ENCODE data around the gene HLA-DRA. TPM values are rescaled to one million over a fixed set of nuclear protein-coding genes. Genes with fewer than 3 reads are reported as not detected.

HLA-DRA gene
- total RNA-seq, 1 donor from 2014 or later, result 2.3 TPM

DNA sequence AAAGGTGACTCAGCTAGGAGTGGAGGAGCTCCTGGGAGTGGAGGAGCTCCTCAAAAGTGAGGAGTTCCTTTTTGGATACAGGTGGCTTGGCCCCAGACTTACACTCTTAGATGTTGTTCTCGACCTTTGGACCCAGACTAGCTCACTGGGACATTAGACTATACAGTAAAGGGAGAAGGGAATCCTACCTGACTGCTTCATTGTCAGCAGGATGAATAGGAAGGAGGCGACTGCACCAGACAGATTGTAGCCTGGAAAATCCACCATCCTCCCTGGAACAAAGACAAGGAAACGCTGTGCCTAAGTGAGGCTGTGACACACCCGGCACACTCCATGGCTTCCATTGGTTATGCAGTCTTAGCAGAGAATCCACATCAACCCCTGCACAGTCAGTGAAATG lies 32.8 kb upstream of the HLA-DRA start, which contains the start of gene BTNL2:
TSS of gene BTNL2 (minus strand) at position 325 of the 400 bp plus-strand sequence. CDS start at position 267, 58 bp downstream.
- no peak for DNase-seq (ENCODE audit: low spot score)
- Histone ChIP-seq H3K4me3 (no peak within 1 kb of the TSS), H3K9ac (no peak within 1 kb of the TSS), H3K9me3 (ENCODE audit: low read depth) (no peaks in the 10 kb centered on the region), H4K20me1 (ENCODE audit: low read depth) (no peaks in the 10 kb centered on the region), H3F3A (ENCODE audit: low read depth) (no peaks in the 10 kb centered on the region), H3K4me2 (no peak within 1 kb of the TSS), H3K27ac (no peak within 1 kb of the TSS), H3K27me3 (no peaks in the 10 kb centered on the region), H2AFZ (replicated peaks) (peak within 1 kb of the TSS; percentile 60), H3K4me1 (peaks cover 13% of the 10 kb centered on the region), H3K36me3 (no peaks in the 10 kb centered on the region), H3K79me2 (ENCODE audit: low read depth) (no peaks in the 10 kb centered on the region)
- peaks cover 2% of the 10 kb centered on the region for H3K27me3 Mint-ChIP-seq (ENCODE audit: insufficient read depth, low read depth)
- H3K27ac Mint-ChIP-seq, result no peak within 1 kb of the TSS
- no peak for TF ChIP-seq EZH2phosphoT487 (IDR thresholded peaks at IDR 0.05)
- TF ChIP-seq EZH2 (IDR thresholded peaks at IDR 0.05), result no peak
- TF ChIP-seq, protein P1, sequence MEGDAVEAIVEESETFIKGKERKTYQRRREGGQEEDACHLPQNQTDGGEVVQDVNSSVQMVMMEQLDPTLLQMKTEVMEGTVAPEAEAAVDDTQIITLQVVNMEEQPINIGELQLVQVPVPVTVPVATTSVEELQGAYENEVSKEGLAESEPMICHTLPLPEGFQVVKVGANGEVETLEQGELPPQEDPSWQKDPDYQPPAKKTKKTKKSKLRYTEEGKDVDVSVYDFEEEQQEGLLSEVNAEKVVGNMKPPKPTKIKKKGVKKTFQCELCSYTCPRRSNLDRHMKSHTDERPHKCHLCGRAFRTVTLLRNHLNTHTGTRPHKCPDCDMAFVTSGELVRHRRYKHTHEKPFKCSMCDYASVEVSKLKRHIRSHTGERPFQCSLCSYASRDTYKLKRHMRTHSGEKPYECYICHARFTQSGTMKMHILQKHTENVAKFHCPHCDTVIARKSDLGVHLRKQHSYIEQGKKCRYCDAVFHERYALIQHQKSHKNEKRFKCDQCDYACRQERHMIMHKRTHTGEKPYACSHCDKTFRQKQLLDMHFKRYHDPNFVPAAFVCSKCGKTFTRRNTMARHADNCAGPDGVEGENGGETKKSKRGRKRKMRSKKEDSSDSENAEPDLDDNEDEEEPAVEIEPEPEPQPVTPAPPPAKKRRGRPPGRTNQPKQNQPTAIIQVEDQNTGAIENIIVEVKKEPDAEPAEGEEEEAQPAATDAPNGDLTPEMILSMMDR (IDR thresholded peaks at IDR 0.05), result no peak
- H3K9me3 Mint-ChIP-seq, result no peaks in the 10 kb centered on the region
- H3K4me1 Mint-ChIP-seq, result peaks cover 3% of the 10 kb centered on the region
- H3K36me3 Mint-ChIP-seq, result no peaks in the 10 kb centered on the region
- H3K4me3 Mint-ChIP-seq, result no peak within 1 kb of the TSS

DNA sequence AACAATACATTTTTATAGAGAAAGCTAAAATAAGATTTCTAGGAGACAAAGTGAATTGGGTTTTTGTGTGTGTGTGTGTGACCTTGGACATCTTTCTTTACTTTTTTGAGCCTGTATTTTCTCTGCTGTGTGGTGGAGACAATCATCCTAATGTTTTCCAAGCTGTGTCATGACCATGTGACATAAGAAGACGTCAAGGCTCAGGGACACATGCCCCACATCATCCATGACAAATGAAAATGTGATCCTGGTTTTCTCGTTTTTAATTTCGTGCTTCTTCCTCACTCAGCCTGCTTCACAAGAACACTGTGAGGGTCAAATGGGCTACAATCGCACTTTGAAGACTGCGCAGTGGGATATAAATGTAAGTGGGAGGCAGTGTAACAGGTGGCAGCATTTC lies 28.8 kb upstream of the HLA-DRA start:
- Histone ChIP-seq H3K9ac (no peak overlapping the region), H3F3A (ENCODE audit: low read depth) (no peaks in the 10 kb centered on the region)

DNA sequence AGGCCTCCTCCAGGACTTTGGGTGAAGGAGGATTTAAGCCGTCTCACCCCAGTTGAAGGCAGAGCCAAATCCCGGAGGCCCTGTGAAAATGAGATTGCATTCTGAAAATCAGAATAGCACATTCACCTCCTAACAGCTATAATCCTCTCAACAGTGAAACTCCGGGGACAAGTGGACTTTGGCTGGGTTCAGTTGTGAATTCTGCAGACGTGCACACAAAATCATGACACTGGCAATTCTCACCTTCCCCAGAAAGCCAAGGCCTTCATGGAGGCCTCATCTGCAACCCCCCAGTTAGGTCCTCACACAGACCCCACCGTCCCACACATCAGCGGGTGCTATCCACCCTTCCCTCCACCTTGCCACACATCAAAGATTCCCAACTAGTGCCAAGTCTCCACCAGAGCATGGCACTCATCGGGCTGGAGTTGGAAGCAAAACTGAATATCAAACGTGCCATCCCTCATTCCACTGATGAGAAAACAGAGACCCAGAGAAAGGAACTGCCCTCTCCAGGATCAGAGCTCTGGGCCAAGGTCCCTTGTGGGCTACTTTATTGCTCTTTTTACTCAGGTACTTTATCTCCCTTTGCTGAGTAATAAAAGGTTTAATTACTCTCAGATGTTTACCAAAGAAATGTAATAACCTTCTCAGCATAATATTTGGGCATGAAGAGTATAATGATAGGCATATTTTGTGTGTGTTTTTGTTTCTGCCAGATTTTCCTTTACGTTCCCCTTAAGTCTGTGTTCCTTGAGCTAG lies 27.9 kb upstream of the HLA-DRA start:
- Histone ChIP-seq H3K4me2 (no peak overlapping the region), H3F3A (ENCODE audit: low read depth) (no peaks in the 10 kb centered on the region), H3K4me1 (peaks cover 10% of the 10 kb centered on the region), H3K79me2 (ENCODE audit: low read depth) (no peaks in the 10 kb centered on the region), H2AFZ (replicated peaks) (no peak overlapping the region), H3K27ac (no peak overlapping the region), H3K4me3 (no peak overlapping the region), H3K9me3 (ENCODE audit: low read depth) (no peaks in the 10 kb centered on the region), H3K27me3 (peaks cover 31% of the 10 kb centered on the region), H3K36me3 (no peaks in the 10 kb centered on the region), H3K9ac (no peak overlapping the region), H4K20me1 (ENCODE audit: low read depth) (no peaks in the 10 kb centered on the region)
- Mint-ChIP-seq H3K27ac (no peak overlapping the region), H3K9me3 (no peaks in the 10 kb centered on the region), H3K27me3 (ENCODE audit: insufficient read depth, low read depth) (peaks cover 10% of the 10 kb centered on the region), H3K4me3 (no peak overlapping the region), H3K36me3 (no peaks in the 10 kb centered on the region), H3K4me1 (peaks cover 10% of the 10 kb centered on the region)
- TF ChIP-seq EZH2 (IDR thresholded peaks at IDR 0.05) (no peak), EZH2phosphoT487 (IDR thresholded peaks at IDR 0.05) (no peak)
- TF ChIP-seq, protein P1 (IDR thresholded peaks at IDR 0.05), result no peak
- DNase-seq (ENCODE audit: low spot score), result no peak

More for the DNA sequence above, 28.8 kb upstream of the HLA-DRA start:
- DNase-seq (ENCODE audit: low spot score), result no peak
- Histone ChIP-seq H3K27ac (no peak overlapping the region), H3K4me2 (no peak overlapping the region), H3K4me1 (peaks cover 13% of the 10 kb centered on the region), H3K9me3 (ENCODE audit: low read depth) (no peaks in the 10 kb centered on the region), H4K20me1 (ENCODE audit: low read depth) (no peaks in the 10 kb centered on the region), H3K27me3 (peaks cover 28% of the 10 kb centered on the region), H2AFZ (replicated peaks) (no peak overlapping the region), H3K36me3 (no peaks in the 10 kb centered on the region), H3K4me3 (no peak overlapping the region), H3K79me2 (ENCODE audit: low read depth) (no peaks in the 10 kb centered on the region)
- TF ChIP-seq, protein P1 (IDR thresholded peaks at IDR 0.05), result no peak
- TF ChIP-seq EZH2 (IDR thresholded peaks at IDR 0.05) (no peak), EZH2phosphoT487 (IDR thresholded peaks at IDR 0.05) (no peak)
- Mint-ChIP-seq H3K4me3 (no peak overlapping the region), H3K27me3 (ENCODE audit: insufficient read depth, low read depth) (peaks cover 10% of the 10 kb centered on the region), H3K27ac (no peak overlapping the region), H3K36me3 (no peaks in the 10 kb centered on the region), H3K9me3 (no peaks in the 10 kb centered on the region), H3K4me1 (peaks cover 10% of the 10 kb centered on the region)

Measured in neural progenitor cell (in vitro differentiated cells).